Measurements from ENCODE around the gene MAML2. TPM values are rescaled to one million over a fixed set of nuclear protein-coding genes. Genes with fewer than 3 reads are reported as not detected.

Gene MAML2
- total and polyA plus RNA-seq, 4 donors, result 0.56 to 2.1 (median 1.4) TPM

GRCh38 chr11:96162816-96163499 lies 180.0 kb downstream of the MAML2 start:
- H3K27me3 ChIP-seq (ENCODE audit: control insufficient read depth in 4 of 4, insufficient read depth in 4 of 4, low read length in 3 of 4), result no peaks in the 10 kb centered on the region
- H3K4me1 ChIP-seq (ENCODE audit: control insufficient read depth in 4 of 4, insufficient read depth in 4 of 4, low read length in 3 of 4), result no peaks in the 10 kb centered on the region
- H3K36me3 ChIP-seq (ENCODE audit: control insufficient read depth in 4 of 4, insufficient read depth in 3 of 4, low read depth in 1 of 4, low read length in 3 of 4), result no peaks in the 10 kb centered on the region
- H3K4me3 ChIP-seq (ENCODE audit: low read depth in 1 of 3, low read length in 3 of 3), result no peak overlapping the region
- no peaks in the 10 kb centered on the region for H3K9me3 ChIP-seq (ENCODE audit: control insufficient read depth in 4 of 4, low read length in 3 of 4)
- DNase-seq (ENCODE audit: low spot score), result no peak
- TF ChIP-seq SP1 (IDR thresholded peaks at IDR 0.05) (peak; percentile 13), YY1 (IDR thresholded peaks at IDR 0.05) (no peak), REST (IDR thresholded peaks at IDR 0.05) (peak; percentile 21), RAD21 (IDR thresholded peaks at IDR 0.05) (peak; percentile 32 to 38), NR2F2 (IDR thresholded peaks at IDR 0.05) (peak; percentile 13)
- no peak overlapping the region for H3K9ac ChIP-seq (ENCODE audit: low read depth in 1 of 2, low read length in 2 of 2)
- peak overlapping the region in 1 of 2 donors; percentile 39 for H3K27ac ChIP-seq (ENCODE audit: low read depth in 1 of 2, low read length in 2 of 2)
- WGBS, result 77% methylated on average over 6 of the region's 6 CpGs

DNA sequence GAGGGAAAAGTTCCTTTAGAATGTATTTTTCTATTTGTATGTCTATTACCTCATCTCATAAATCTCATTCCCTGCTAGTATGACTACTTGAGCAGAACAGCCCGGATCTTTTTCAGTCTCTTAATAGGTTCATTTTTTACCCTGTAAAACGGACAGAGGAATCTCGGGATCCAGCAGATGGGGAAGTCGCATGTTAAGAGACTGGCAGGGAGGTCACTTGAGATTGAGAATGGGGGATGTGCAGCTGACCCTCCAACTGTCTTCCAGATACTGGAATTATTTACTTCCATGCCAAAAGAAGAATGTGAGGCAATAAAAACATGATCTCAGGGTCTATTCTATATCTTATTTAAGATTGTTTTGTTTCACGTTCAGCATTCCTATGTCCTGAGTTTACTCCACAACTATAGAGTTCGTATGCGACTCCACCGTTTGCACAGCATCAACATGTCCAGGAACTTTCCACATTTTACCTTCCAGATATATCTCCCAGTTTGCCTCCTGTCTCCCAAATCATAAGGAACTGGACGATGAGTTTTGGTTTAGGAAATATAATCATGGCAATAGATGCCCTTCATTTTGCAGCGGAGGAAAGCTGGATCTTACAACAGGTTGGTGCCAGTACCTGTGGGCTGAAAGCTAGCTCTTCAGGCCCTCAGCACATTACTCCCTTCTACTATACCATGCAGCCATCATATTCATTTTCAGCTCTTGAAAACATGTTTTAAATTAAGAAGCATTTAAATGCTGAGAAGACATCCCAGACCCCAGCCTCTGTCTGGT lies 181.5 kb downstream of the MAML2 start:
- H3K4me3 ChIP-seq (ENCODE audit: low read depth in 1 of 3, low read length in 3 of 3), result no peak overlapping the region
- H3K27me3 ChIP-seq (ENCODE audit: control insufficient read depth in 4 of 4, insufficient read depth in 4 of 4, low read length in 3 of 4), result no peaks in the 10 kb centered on the region
- DNase-seq (ENCODE audit: low spot score), result no peak
- H3K9me3 ChIP-seq (ENCODE audit: control insufficient read depth in 4 of 4, low read length in 3 of 4), result no peaks in the 10 kb centered on the region
- H3K9ac ChIP-seq (ENCODE audit: low read depth in 1 of 2, low read length in 2 of 2), result no peak overlapping the region
- 77% methylated on average over 10 of the region's 10 CpGs for WGBS
- H3K27ac ChIP-seq (ENCODE audit: low read depth in 1 of 2, low read length in 2 of 2), result no peak overlapping the region
- TF ChIP-seq, protein P1, sequence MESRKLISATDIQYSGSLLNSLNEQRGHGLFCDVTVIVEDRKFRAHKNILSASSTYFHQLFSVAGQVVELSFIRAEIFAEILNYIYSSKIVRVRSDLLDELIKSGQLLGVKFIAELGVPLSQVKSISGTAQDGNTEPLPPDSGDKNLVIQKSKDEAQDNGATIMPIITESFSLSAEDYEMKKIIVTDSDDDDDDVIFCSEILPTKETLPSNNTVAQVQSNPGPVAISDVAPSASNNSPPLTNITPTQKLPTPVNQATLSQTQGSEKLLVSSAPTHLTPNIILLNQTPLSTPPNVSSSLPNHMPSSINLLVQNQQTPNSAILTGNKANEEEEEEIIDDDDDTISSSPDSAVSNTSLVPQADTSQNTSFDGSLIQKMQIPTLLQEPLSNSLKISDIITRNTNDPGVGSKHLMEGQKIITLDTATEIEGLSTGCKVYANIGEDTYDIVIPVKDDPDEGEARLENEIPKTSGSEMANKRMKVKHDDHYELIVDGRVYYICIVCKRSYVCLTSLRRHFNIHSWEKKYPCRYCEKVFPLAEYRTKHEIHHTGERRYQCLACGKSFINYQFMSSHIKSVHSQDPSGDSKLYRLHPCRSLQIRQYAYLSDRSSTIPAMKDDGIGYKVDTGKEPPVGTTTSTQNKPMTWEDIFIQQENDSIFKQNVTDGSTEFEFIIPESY (IDR thresholded peaks at IDR 0.05), result no peak
- TF ChIP-seq RAD21 (IDR thresholded peaks at IDR 0.05) (no peak), HNF4G (IDR thresholded peaks at IDR 0.05) (no peak), NR2F2 (IDR thresholded peaks at IDR 0.05) (no peak), ATF3 (IDR thresholded peaks at IDR 0.05) (no peak)
- H3K36me3 ChIP-seq (ENCODE audit: control insufficient read depth in 4 of 4, insufficient read depth in 3 of 4, low read depth in 1 of 4, low read length in 3 of 4), result no peaks in the 10 kb centered on the region
- H3K4me1 ChIP-seq (ENCODE audit: control insufficient read depth in 4 of 4, insufficient read depth in 4 of 4, low read length in 3 of 4), result peaks cover 0 to 2% (median 0%) of the 10 kb centered on the region in 4 donors

- Histone ChIP-seq H3K9me3 (ENCODE audit: control insufficient read depth in 4 of 4, low read length in 3 of 4) (no peaks in the 10 kb centered on the region), H3K27ac (ENCODE audit: low read depth in 1 of 2, low read length in 2 of 2) (no peak overlapping the region), H3K4me3 (ENCODE audit: low read depth in 1 of 3, low read length in 3 of 3) (no peak overlapping the region), H3K4me1 (ENCODE audit: control insufficient read depth in 4 of 4, insufficient read depth in 4 of 4, low read length in 3 of 4) (peaks cover 0 to 2% (median 0%) of the 10 kb centered on the region in 4 donors), H3K27me3 (ENCODE audit: control insufficient read depth in 4 of 4, insufficient read depth in 4 of 4, low read length in 3 of 4) (no peaks in the 10 kb centered on the region), H3K9ac (ENCODE audit: low read depth in 1 of 2, low read length in 2 of 2) (no peak overlapping the region), H3K36me3 (ENCODE audit: control insufficient read depth in 4 of 4, insufficient read depth in 3 of 4, low read depth in 1 of 4, low read length in 3 of 4) (no peaks in the 10 kb centered on the region)
- TF ChIP-seq, protein P1 (IDR thresholded peaks at IDR 0.05), result no peak
- TF ChIP-seq RAD21 (IDR thresholded peaks at IDR 0.05) (no peak), HNF4A (conservative IDR thresholded peaks at IDR 0.05) (no peak), TAF1 (conservative IDR thresholded peaks at IDR 0.05) (no peak), JUND (IDR thresholded peaks at IDR 0.05) (no peak), NR2F2 (IDR thresholded peaks at IDR 0.05) (no peak), MAX (IDR thresholded peaks at IDR 0.05) (no peak), REST (IDR thresholded peaks at IDR 0.05) (no peak), YY1 (IDR thresholded peaks at IDR 0.05) (no peak)
- WGBS, result 74% methylated on average over 7 of the region's 7 CpGs
- no peak for DNase-seq (ENCODE audit: low spot score)
Observed at GRCh38 chr11:96160732-96161306, 182.2 kb downstream of the MAML2 start.

Measured in liver (tissue), 9 donors.